ENCODE results near the gene SAFB2. TPM values are rescaled to one million over a fixed set of nuclear protein-coding genes. Genes with fewer than 3 reads are reported as not detected.

The SAFB2 gene
- total and polyA plus RNA-seq, 2 of the 13 experiments (the other 11 are each of a cell fraction or from before 2014, with no cell fraction given) = 11.2 to 31.5 TPM

- CTCF ChIA-PET (ENCODE audit: low intra/inter-chr PET ratio, low total read pairs) = no interaction called here
- ATAC-seq = no peak
- Histone ChIP-seq H3K4me2 (ENCODE audit: low read depth, low read length) (no peak overlapping the region), H2AFZ (ENCODE audit: low read length) (no peak overlapping the region), H3K79me2 (ENCODE audit: insufficient read depth, low read length) (peaks cover 50% of the 10 kb centered on the region), H3K27me3 (ENCODE audit: control insufficient read depth in 1 of 2, insufficient read depth in 2 of 2, low read length in 2 of 2) (no peaks in the 10 kb centered on the region; a peak in 1 of 5 replicates), H3K9ac (ENCODE audit: insufficient read depth, low read depth, low read length) (no peak overlapping the region), H3K9me3 (ENCODE audit: low read length) (no peaks in the 10 kb centered on the region), H4K20me1 (ENCODE audit: insufficient read depth, low read length) (no peaks in the 10 kb centered on the region), H3K4me3 (replicated peaks in 1 of 3; ENCODE audit: insufficient read depth in 1 of 3, low read depth in 2 of 3, low read length in 3 of 3) (no peak overlapping the region), H3K27ac (ENCODE audit: extremely low read length, insufficient read depth, low read length) (no peak overlapping the region), H3K4me1 (ENCODE audit: insufficient read depth, low read length) (peaks cover 34% of the 10 kb centered on the region), H3K36me3 (replicated peaks in 1 of 2; ENCODE audit: control insufficient read depth in 1 of 2, insufficient read depth in 2 of 2, low read length in 2 of 2) (peaks cover 28 to 74% of the 10 kb centered on the region in 2 experiments)
- BruUV-seq (replicated peaks) = no TSS peak
- intact Hi-C loops (cut with micrococcal nuclease; ENCODE audit: unreplicated experiment) (no loop called here), in situ Hi-C loops (cut with HindIII; ENCODE audit: extremely low pct_ligation_motif_present, low pct_unique_long_range_greater_than_20kb) (no loop called here)
- FAIRE-seq = no peak
- POLR2A ChIA-PET = no interaction called here
- DNase-seq (ENCODE audit: low spot score) = no peak
- TF ChIP-seq HDAC2 (CRISPR knock-in tag; IDR thresholded peaks at IDR 0.05) (no peak), PRMT3 (CRISPR knock-in tag; IDR thresholded peaks at IDR 0.05; ENCODE audit: borderline replicate concordance, low read depth) (no peak), SIX1 (CRISPR knock-in tag; IDR thresholded peaks at IDR 0.05; ENCODE audit: borderline replicate concordance) (no peak), ZNF354B (CRISPR knock-in tag; IDR thresholded peaks at IDR 0.05) (no peak), MXI1 (IDR thresholded peaks at IDR 0.05; ENCODE audit: borderline replicate concordance, low read depth, low read length) (no peak)
- WGBS (ENCODE audit: low lambda C conversion rate) = 94% methylated on average over 1 of the region's 1 CpG
Observed at GRCh38 chr19:5617080-5617479, 5.5 kb downstream of the SAFB2 start.

GRCh38 chr19:5615756-5616327 is 6.7 kb downstream of the SAFB2 start:
- 97% methylated on average over 17 of the region's 17 CpGs for WGBS (ENCODE audit: low lambda C conversion rate)
- ATAC-seq (no peak), DNase-seq (ENCODE audit: low spot score) (no peak), FAIRE-seq (no peak)
- Histone ChIP-seq H3K27ac (ENCODE audit: extremely low read length, insufficient read depth, low read length) (no peak overlapping the region), H3K9me3 (ENCODE audit: low read length) (no peaks in the 10 kb centered on the region), H3K27me3 (ENCODE audit: control insufficient read depth in 1 of 2, insufficient read depth in 2 of 2, low read length in 2 of 2) (no peaks in the 10 kb centered on the region), H2AFZ (ENCODE audit: low read length) (no peak overlapping the region), H3K36me3 (replicated peaks in 1 of 2; ENCODE audit: control insufficient read depth in 1 of 2, insufficient read depth in 2 of 2, low read length in 2 of 2) (peaks cover 28 to 74% of the 10 kb centered on the region in 2 experiments), H3K9ac (ENCODE audit: insufficient read depth, low read depth, low read length) (no peak overlapping the region), H3K4me2 (ENCODE audit: low read depth, low read length) (no peak overlapping the region), H3K4me1 (ENCODE audit: insufficient read depth, low read length) (peaks cover 27% of the 10 kb centered on the region), H3K79me2 (ENCODE audit: insufficient read depth, low read length) (peaks cover 38% of the 10 kb centered on the region), H4K20me1 (ENCODE audit: insufficient read depth, low read length) (no peaks in the 10 kb centered on the region), H3K4me3 (replicated peaks in 1 of 3; ENCODE audit: insufficient read depth in 1 of 3, low read depth in 2 of 3, low read length in 3 of 3) (no peak overlapping the region)
- intact Hi-C loops (cut with micrococcal nuclease; ENCODE audit: unreplicated experiment) = no loop called here
- TF ChIP-seq NR2F6 (IDR thresholded peaks at IDR 0.05) (no peak), NR2F6 (CRISPR knock-in tag; IDR thresholded peaks at IDR 0.05) (no peak), FOXO1 (CRISPR knock-in tag; IDR thresholded peaks at IDR 0.05) (no peak), PITX1 (CRISPR knock-in tag; IDR thresholded peaks at IDR 0.05) (no peak), ZFP62 (CRISPR knock-in tag; IDR thresholded peaks at IDR 0.05) (no peak), ZBTB20 (CRISPR knock-in tag; IDR thresholded peaks at IDR 0.05; ENCODE audit: borderline replicate concordance, low read depth) (no peak), SNAI1 (CRISPR knock-in tag; IDR thresholded peaks at IDR 0.05; ENCODE audit: borderline replicate concordance) (no peak), ZNF772 (CRISPR knock-in tag; IDR thresholded peaks at IDR 0.05) (no peak), JUNB (CRISPR knock-in tag; IDR thresholded peaks at IDR 0.05; ENCODE audit: borderline replicate concordance) (no peak)
- BruUV-seq (replicated peaks) = no TSS peak
- ChIA-PET POLR2A (no interaction called here), CTCF (ENCODE audit: low intra/inter-chr PET ratio, low total read pairs) (no interaction called here)
- in situ Hi-C loops (cut with HindIII; ENCODE audit: extremely low pct_ligation_motif_present, low pct_unique_long_range_greater_than_20kb) = no loop called here
